ENCODE data around the gene IMP3. TPM values are rescaled to one million over a fixed set of nuclear protein-coding genes. Genes with fewer than 3 reads are reported as not detected.

The IMP3 gene
- total RNA-seq, 2 donors from 2014 or later, result 52.2 to 58.2 TPM

- 86 to 90% methylated on average over 14 to 16 of the region's 16 CpGs for WGBS, 2 experiments (ENCODE audit: insufficient coverage in 1 of 2, insufficient read length in 1 of 2)
- Histone ChIP-seq H3K27ac (ENCODE audit: low read depth, low read length) (no peak overlapping the region), H3K9me3 (ENCODE audit: control insufficient read depth, low read length) (no peaks in the 10 kb centered on the region), H3K27me3 (ENCODE audit: control insufficient read depth, insufficient read depth, low read length, poor library complexity, severe bottlenecking) (no peaks in the 10 kb centered on the region), H3K4me1 (ENCODE audit: control insufficient read depth, insufficient read depth, low read length) (peaks cover 7% of the 10 kb centered on the region), H3K4me3 (ENCODE audit: low read length) (no peak overlapping the region), H3K9ac (ENCODE audit: extremely low read depth, low read length, poor library complexity, severe bottlenecking) (no peak overlapping the region), H3K36me3 (ENCODE audit: control insufficient read depth, insufficient read depth, low read length) (no peaks in the 10 kb centered on the region)
- no peak for DNase-seq
- Mint-ChIP-seq H3K4me1 (peaks cover 24% of the 10 kb centered on the region), H3K36me3 (ENCODE audit: low read depth) (no peaks in the 10 kb centered on the region), H3K27me3 (ENCODE audit: insufficient read depth) (no peaks in the 10 kb centered on the region), H3K9me3 (no peaks in the 10 kb centered on the region), H3K4me3 (no peak overlapping the region), H3K27ac (no peak overlapping the region)
- TF ChIP-seq, protein P1, sequence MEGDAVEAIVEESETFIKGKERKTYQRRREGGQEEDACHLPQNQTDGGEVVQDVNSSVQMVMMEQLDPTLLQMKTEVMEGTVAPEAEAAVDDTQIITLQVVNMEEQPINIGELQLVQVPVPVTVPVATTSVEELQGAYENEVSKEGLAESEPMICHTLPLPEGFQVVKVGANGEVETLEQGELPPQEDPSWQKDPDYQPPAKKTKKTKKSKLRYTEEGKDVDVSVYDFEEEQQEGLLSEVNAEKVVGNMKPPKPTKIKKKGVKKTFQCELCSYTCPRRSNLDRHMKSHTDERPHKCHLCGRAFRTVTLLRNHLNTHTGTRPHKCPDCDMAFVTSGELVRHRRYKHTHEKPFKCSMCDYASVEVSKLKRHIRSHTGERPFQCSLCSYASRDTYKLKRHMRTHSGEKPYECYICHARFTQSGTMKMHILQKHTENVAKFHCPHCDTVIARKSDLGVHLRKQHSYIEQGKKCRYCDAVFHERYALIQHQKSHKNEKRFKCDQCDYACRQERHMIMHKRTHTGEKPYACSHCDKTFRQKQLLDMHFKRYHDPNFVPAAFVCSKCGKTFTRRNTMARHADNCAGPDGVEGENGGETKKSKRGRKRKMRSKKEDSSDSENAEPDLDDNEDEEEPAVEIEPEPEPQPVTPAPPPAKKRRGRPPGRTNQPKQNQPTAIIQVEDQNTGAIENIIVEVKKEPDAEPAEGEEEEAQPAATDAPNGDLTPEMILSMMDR (conservative IDR thresholded peaks at IDR 0.05), result no peak
These were observed 37.7 kb upstream of the IMP3 start for GRCh38 chr15:75677465-75678323.

- Histone ChIP-seq H3K27me3 (ENCODE audit: control insufficient read depth, insufficient read depth, low read length, poor library complexity, severe bottlenecking) (no peaks in the 10 kb centered on the region), H3K36me3 (ENCODE audit: control insufficient read depth, insufficient read depth, low read length) (no peaks in the 10 kb centered on the region), H3K4me1 (ENCODE audit: control insufficient read depth, insufficient read depth, low read length) (peaks cover 14% of the 10 kb centered on the region), H3K9me3 (ENCODE audit: control insufficient read depth, low read length) (no peaks in the 10 kb centered on the region), H3K9ac (ENCODE audit: extremely low read depth, low read length, poor library complexity, severe bottlenecking) (no peak overlapping the region), H3K4me3 (ENCODE audit: low read length) (no peak overlapping the region), H3K27ac (ENCODE audit: low read depth, low read length) (no peak overlapping the region)
- WGBS, 2 experiments (ENCODE audit: insufficient coverage in 1 of 2, insufficient read length in 1 of 2), result 95% methylated on average over 17 to 30 of the region's 30 CpGs
- Mint-ChIP-seq H3K4me1 (peaks cover 30% of the 10 kb centered on the region), H3K4me3 (no peak overlapping the region), H3K27me3 (ENCODE audit: insufficient read depth) (no peaks in the 10 kb centered on the region), H3K9me3 (no peaks in the 10 kb centered on the region), H3K36me3 (ENCODE audit: low read depth) (no peaks in the 10 kb centered on the region), H3K27ac (no peak overlapping the region)
- DNase-seq, result no peak
- TF ChIP-seq, protein P1 (conservative IDR thresholded peaks at IDR 0.05), result no peak
These were observed 36.9 kb upstream of the IMP3 start for GRCh38 chr15:75676688-75677464.

- Mint-ChIP-seq H3K4me3 (no peak overlapping the region), H3K27me3 (ENCODE audit: insufficient read depth) (no peaks in the 10 kb centered on the region), H3K9me3 (no peaks in the 10 kb centered on the region), H3K4me1 (peaks cover 32% of the 10 kb centered on the region), H3K36me3 (ENCODE audit: low read depth) (no peaks in the 10 kb centered on the region), H3K27ac (no peak overlapping the region)
- H3K27ac ChIP-seq (ENCODE audit: low read depth, low read length), result no peak overlapping the region
- no peaks in the 10 kb centered on the region for H3K9me3 ChIP-seq (ENCODE audit: control insufficient read depth, low read length)
- no peak overlapping the region for H3K9ac ChIP-seq (ENCODE audit: extremely low read depth, low read length, poor library complexity, severe bottlenecking)
- no peaks in the 10 kb centered on the region for H3K36me3 ChIP-seq (ENCODE audit: control insufficient read depth, insufficient read depth, low read length)
- WGBS, 2 experiments (ENCODE audit: insufficient coverage in 1 of 2, insufficient read length in 1 of 2), result 94 to 98% methylated on average over 23 to 41 of the region's 41 CpGs
- TF ChIP-seq, protein P1 (conservative IDR thresholded peaks at IDR 0.05), result no peak
- H3K4me1 ChIP-seq (ENCODE audit: control insufficient read depth, insufficient read depth, low read length), result peaks cover 14% of the 10 kb centered on the region
- no peaks in the 10 kb centered on the region for H3K27me3 ChIP-seq (ENCODE audit: control insufficient read depth, insufficient read depth, low read length, poor library complexity, severe bottlenecking)
- no peak overlapping the region for H3K4me3 ChIP-seq (ENCODE audit: low read length)
- no peak for DNase-seq
These were observed 35.8 kb upstream of the IMP3 start for GRCh38 chr15:75675579-75676404.

Data from endodermal cell (in vitro differentiated cells).